HG03460 (cell line): Measurements from ENCODE around the gene SCN5A.

Experiments
- ATAC-seq: cut with Tn5 transposase; IDR thresholded peaks from one replicate; pipeline ENCODE4 v1.9.1; 2021; ENCODE audit not compliant: unreplicated experiment

SCN5A gene

GRCh38 chr3:38601956-38602550 is 47.4 kb downstream of the SCN5A start:
- ATAC-seq = no peak

GRCh38 chr3:38600551-38600950 is 48.9 kb downstream of the SCN5A start:
- ATAC-seq = no peak

- no peak for ATAC-seq
Observed at GRCh38 chr3:38599886-38600285, 49.6 kb downstream of the SCN5A start.

- ATAC-seq = no peak
Observed at GRCh38 chr3:38598791-38599190, 50.7 kb downstream of the SCN5A start.

DNA sequence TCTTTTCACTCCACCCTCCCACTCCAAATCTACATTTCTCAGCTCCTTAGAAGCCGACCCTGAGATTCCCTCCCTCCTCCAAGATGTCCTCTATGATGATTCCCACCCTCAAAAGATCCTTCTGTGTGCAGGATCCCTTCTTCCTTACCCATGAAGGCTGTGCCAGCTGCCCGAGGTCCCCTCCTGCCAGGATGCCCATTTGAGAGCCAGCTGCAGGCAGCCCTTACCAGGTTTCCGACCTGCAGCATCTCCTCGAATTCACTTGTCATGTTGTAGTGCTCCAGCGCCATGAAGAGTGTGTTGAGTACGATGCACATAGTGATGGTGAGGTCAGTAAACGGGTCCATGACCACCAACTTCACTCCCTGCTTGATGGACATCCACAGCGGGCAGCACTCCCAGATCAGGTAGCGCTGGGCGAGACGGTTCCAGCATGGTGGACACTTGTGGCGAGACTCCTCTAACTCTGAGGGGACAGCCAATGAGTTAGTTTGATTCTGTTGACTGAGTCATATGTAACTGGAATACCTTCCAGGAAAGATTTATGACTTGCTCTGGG is 51.9 kb downstream of the SCN5A start:
- no peak for ATAC-seq

- ATAC-seq = no peak
Observed at GRCh38 chr3:38595393-38595792, 54.1 kb downstream of the SCN5A start.

DNA sequence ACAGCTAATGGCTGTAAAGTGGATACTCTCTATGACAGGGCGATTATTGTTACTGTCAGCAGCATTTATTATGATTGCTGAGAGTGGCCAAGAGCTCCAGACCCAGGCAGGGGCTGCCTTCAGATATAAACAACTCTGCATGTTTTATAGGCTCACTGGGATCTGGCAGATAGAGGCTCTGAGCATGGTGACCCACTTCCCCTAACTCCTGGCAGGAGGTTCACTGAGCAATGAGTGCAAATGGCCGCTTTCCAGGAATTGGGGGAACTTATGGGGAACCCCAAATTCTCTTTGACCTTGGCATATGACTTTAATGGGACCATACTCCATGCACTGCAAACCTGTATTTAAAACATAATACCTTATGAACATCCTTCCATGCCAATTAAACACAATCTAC is 59.0 kb downstream of the SCN5A start:
- ATAC-seq = no peak

GRCh38 chr3:38588995-38589937 is 60.2 kb downstream of the SCN5A start:
- no peak for ATAC-seq

DNA sequence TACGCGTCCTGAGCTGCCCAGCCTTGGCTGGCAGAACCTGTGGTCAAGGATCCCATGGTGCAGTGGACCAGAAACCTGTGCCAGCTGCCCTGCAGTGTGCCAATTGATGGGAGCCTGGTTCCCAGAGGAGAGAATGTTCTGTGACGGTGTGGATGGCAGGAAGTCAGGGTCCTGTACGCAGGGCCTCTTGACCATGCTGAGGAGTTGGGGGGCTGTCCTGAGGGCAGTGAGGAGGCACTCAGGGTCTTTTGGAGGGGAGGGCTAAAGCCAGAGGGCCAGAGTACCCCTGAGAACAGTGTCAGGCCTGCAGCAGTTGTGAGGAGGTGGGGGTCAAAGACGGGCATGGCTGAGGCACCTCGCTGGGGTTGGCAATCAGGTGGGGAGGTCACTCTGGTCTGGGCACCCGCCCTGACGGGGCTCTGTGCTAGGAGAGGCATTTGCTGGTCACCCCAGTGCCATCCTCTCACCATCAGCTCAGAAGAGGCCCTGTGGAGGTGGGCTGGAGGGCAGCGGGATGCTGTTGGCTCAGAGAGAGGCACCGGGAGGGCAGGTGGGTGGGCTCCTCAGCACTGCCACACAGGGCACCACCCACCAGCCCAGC is 61.0 kb downstream of the SCN5A start:
- ATAC-seq = no peak

DNA sequence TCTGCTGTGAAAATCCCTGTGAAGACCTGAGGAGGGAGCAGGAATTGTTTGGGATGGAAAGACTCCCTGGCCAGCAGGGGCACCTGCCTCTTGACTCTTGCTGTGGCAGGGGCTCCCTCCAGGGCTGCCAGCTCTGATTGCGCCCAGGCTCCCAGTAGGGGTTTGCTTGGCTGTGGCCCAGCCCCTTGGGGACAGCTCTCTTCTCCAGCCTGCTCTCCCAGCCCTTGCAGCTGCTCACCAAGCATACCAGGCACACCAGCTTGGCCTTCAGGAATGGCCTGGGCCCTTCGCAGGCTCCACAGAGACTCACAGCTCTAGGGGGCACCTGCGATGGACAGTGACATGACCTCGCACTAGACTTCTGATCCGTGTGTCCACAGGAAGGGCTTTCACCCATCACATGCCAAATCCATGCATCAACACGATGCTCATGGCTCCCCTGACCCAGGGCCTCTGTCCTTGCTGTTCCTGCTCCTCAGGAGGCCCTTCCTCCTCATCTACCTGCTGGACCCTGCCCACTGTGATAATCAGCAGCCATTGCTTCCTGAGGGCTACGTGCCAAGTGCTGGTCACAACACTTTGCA is 61.8 kb downstream of the SCN5A start:
- ATAC-seq = no peak

DNA sequence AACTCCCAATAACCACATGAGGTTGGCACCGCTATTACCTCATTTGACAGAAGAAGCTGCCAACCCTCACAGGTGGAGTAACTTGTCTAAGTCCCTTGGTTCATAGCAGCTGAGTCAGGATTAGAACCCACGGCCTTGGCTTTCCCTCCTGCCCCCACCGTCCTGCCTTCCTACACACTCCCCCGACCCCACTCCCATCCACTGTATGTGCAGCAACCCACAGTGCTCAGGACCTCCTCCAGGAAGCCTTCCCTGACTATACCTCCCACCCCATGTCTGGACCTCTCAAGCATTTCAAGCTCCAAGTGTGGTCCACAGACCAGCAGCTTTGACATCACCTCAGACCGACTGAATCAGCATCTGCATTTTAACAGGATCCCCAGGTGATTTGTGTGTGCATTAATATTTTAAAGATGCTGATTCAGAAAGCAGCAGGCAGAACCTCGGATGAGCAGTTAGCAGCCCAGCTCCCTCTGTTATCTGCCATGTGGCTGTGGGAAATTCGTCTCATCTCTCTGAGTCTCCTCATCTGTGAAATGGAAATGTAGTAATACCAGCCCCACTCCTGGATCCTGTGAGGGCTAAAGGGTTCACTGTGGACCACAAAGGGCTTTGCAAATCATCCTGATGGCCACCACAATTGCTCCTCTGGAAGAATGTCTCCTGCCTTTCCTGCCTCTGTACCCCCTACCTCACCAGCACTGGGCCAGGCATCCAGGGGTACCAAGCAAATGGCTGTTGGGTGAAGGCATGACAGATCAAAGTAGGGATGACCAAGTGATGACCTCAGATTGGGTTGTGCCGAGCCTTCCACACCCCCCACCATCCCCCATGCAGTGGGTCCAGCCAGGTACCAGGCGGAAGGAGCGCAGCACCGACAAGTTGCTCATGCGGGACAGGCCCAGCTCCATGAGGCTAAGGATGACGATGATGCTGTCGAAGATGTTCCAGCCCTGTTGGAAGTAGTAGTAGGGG is 62.7 kb downstream of the SCN5A start:
- ATAC-seq = no peak

DNA sequence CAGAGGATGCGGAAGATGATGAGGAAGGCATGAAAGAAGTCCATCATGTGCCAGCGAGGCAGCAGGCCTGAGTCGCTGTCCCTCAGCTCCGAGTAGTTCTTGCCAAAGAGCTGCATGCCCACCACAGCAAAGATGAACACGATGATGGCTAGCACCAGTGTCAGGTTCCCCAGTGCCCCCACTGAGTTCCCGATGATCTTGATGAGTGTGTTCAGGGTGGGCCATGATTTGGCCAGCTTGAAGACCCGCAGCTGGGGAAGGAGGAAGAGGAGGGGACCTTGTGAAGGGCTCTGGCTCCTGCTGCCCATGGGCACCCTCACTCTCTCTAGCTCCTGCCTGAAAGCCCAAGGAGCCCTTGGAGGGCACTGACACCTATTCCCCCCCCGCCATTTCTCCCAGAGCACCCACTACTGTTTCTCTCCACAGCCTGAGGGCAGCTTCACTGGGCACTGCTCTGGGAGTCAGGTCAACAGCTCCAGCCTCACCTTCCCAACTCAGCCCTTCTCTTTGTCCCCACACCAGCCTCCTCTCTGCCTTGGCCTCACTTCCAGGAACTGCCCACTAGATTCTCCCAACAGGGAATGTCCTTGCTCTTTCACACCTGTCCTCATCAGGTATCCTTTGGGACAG is 63.6 kb downstream of the SCN5A start:
- ATAC-seq = no peak

DNA sequence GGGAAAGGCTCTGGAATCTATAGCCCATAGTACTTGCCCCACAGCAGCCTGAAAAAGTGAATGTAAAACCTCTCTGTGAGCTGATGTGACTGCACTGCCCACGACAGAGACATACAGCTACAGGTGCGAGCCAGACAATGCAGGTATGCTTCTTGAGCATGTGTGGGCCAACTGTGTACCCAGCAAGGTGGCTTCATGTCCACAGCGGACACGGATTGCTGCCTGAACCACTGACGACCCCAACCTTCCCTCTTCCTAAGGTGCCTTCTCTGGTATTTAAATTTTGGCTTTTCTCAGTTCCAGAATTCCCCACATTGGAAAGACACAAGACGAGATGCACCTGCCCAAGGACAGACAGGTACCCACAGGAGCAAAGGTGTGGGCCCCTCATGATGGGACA is 65.8 kb downstream of the SCN5A start:
- no peak for ATAC-seq

GRCh38 chr3:38582941-38583645 is 66.4 kb downstream of the SCN5A start:
- ATAC-seq = no peak

GRCh38 chr3:38582316-38582715 is 67.2 kb downstream of the SCN5A start:
- ATAC-seq = no peak

DNA sequence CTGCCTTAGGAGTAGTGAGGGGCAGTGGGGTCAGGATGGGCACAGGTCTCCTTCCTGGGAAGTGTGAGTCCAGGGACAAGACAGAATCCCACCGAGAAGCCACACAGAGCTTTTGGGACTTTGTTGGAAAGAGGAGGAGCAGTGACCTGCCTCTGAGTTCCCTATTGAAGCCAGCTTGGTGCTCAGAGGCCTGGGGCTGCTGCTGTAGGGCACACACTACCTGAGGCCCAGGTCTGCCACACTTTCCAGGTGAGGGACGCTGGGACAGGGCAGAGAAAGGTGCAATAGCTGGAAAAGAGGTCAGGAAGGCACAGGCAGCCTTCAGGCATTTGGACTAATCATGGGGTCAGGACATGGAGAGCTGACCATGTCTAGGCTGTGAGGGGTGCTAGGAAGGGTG is 67.7 kb downstream of the SCN5A start:
- no peak for ATAC-seq

DNA sequence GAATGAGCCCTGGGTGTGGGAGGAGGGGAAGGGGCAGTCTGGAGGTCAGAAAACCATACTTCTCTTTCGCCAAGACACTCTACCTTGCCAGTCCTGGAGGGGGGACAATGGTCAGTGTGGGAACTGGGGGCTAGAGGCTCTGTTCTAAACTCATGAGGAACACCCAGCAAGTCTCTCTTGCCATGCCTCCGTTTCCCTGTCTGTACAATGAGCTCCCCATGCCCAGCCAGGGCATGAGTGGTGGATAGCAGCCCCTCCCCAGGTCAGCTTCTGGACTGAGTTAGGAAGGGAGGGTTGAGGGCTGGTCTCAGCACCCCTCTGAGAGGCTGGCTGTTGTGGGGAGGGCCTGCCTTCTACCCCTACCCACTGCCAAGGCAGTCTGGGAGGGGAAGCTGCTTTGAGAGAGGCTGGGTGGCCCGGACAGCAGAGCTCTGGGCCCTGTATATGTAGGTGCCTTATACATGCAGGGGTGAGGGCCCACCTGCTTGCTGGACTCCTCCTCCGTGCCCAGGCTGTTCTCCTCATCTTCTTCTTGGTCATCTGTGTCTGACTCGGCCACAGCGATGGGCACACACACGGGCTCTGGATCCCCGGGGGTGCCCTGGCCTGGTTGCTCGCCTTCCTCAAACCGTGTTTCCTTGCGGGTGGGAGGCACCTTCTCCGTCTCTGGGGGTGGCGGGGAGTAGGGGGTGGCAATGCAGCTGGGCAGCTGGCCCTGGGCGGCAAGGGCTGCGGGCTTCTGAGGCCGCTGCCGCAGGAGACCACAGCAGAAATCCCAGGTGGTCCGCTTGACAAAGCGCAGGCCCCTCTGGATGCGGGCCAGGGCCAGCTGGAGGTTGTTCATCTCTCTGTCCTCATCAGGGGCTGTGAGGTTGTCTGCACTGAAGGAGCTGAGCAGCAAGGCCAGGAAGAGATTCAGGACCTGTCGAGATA is 68.8 kb downstream of the SCN5A start:
- ATAC-seq = no peak
